OCI-LY1 (cell line): ENCODE data around the gene ACTC1.

Source experiments
- CTCF ChIP-seq: fragments of 200-600 bp; sonication (generic), shearing (Covaris generic); IDR thresholded peaks from 2 replicates; pipeline ENCODE4 v1.5.1; 2017; ENCODE audit warnings: mild to moderate bottlenecking, antibody characterized with exemption, low read length, moderate library complexity, mixed read lengths
- EZH2 ChIP-seq: fragments of 200-600 bp; sonication (generic), shearing (Covaris generic); IDR thresholded peaks from 2 replicates; pipeline ENCODE4 v1.8.0; 2017; ENCODE audit warnings: borderline replicate concordance, mixed run types, mild to moderate bottlenecking, antibody characterized with exemption, low read length, moderate library complexity, mixed read lengths

- TF ChIP-seq CTCF (no peak), EZH2 (no peak)
These were observed 22.3 kb downstream of the ACTC1 start for GRCh38 chr15:34773013-34773412.
